ENCODE measurements around the gene SV2A. TPM values are rescaled to one million over a fixed set of nuclear protein-coding genes. Genes with fewer than 3 reads are reported as not detected.
"Not testable (repeated sequence)": the region's sequence is repeated elsewhere in the genome, so short reads cannot be mapped to it uniquely, and the experiment has no call there.

The SV2A gene, protein sequence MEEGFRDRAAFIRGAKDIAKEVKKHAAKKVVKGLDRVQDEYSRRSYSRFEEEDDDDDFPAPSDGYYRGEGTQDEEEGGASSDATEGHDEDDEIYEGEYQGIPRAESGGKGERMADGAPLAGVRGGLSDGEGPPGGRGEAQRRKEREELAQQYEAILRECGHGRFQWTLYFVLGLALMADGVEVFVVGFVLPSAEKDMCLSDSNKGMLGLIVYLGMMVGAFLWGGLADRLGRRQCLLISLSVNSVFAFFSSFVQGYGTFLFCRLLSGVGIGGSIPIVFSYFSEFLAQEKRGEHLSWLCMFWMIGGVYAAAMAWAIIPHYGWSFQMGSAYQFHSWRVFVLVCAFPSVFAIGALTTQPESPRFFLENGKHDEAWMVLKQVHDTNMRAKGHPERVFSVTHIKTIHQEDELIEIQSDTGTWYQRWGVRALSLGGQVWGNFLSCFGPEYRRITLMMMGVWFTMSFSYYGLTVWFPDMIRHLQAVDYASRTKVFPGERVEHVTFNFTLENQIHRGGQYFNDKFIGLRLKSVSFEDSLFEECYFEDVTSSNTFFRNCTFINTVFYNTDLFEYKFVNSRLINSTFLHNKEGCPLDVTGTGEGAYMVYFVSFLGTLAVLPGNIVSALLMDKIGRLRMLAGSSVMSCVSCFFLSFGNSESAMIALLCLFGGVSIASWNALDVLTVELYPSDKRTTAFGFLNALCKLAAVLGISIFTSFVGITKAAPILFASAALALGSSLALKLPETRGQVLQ
- 3.0 and 4.0 TPM in 2 replicates for total RNA-seq
- polyA plus RNA-seq (2012) = 15.3 TPM

DNA sequence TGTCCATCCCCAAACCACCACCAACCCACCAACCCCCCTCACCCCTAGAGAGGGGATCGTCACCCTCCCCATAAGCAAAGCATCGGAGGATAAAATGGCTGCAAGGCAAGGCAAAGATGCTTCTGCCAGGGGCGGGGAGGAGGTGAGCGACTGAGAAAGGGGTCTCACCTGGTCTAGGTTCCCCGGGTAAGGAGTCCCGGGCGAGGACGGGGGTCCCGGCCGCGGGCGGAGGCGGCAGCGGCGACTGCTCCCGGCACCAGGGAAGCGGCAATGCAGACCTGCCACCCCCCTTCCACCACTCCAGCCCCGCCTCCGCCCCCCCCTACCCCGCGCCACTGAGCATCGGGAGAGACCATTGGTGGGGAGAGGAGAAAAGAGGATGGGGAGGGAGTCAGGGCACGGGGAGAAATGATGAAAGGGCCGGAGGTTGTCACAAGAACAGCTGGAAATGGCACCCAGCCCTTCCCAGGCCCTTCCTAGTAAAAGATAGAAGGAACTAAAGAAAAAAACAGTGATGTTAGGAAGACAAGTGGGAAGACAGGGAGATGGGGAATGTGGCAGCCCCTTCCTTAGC lies at the start of gene SV2A:
Gene SV2A (minus strand): TSS at position 274 of the 574 bp plus-strand sequence. CDS start 4,004 bp downstream, outside the sequence.
- DNase-seq (ENCODE audit: low read depth) = peak; percentile 51

DNA sequence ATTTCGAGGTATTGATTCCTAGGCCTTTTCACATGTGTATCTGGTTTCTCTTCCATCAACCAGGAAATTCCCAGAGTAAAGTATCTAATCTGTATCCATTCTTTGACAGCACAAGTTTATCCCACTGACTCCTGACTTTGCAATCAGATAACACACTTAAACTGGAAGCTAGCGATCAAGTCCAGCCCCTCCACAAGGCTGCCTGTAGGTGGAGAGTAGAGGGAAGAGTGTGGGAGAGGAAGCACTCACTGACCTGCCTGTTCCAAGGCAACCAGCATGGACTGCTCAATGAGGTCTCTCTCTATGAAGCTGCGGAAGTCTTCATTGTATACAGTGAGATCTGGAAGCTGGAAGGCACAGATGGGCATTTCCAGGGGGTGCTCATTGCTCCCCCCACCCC lies 49.4 kb upstream of the SV2A start:
- no peak for DNase-seq (ENCODE audit: low read depth)

DNA sequence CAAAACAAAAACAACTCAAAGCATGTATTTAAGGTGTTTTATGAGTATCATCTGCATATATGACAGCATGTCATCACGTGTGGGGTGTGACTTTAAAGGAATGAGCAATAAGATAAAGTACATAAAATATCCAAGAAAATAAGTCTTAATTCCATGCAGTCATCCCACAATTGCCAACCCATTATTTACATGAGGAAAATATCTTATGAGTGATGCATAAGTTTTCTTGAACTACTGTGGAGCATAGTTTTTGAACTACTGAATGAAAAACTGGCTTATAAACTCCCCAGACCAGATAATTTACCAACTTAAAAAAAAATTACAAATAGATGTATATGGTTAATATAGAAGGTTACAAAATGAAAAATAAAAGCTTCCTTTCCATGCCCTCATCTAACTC lies 48.8 kb upstream of the SV2A start:
- DNase-seq (ENCODE audit: low read depth) = no peak

DNA sequence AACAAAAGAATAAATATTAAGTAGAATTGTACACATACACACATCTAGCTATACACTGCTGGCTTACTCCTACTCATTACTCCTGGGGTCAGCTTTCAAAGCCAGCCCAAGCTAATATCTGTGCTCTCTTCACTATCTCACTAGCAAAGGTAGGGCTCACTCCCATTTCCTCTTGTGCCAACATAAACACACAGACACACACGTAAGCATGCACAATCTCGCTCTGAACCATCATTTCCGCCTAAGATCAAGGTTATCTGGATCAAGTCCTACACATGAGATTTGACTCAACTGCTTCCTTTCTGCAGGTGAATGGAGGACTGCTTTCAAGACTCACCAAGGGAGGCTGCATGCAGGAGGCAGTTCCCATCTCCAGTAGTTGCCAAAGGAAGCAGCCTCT lies 47.8 kb upstream of the SV2A start:
- no peak for DNase-seq (ENCODE audit: low read depth)

DNA sequence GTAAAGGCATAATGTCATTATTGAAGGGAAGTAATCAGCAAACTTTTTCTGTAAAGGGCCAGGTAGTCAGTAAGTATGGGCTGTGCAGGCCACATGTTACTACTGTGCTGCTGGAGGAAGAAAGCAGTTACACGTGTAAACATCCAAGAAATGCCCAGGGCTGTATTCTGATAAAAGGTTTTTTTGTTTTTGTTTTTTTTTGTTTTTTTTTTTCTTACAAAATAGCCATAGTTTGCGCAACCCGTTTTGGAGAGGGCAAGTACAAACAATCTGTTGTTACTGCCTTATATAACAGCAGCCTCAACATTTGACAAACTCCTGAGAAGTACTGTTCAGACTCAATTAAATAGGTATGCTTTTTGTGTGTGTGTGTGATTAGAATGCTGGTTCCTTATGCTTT lies 45.7 kb upstream of the SV2A start:
- no peak for DNase-seq (ENCODE audit: low read depth)

DNA sequence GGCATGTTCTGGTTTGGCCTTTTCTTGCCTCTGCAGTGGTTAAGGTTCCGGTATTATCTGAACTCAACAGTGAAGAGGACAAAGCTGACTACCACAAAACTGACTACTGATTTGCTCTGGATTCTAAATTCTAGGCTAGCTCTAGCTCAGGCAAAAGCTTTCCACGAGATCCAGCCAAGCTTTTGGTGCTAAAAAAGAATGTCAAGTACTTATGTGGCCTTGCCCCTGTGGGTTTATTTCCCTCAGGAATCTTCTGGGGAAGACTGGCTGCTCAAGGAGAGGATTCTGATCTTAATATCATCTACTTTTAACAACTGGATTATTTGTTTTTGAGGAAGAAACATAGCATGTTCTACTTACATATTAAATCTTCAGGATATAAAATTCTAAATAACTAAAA lies 45.1 kb upstream of the SV2A start:
- DNase-seq (ENCODE audit: low read depth) = peak; percentile 61

DNA sequence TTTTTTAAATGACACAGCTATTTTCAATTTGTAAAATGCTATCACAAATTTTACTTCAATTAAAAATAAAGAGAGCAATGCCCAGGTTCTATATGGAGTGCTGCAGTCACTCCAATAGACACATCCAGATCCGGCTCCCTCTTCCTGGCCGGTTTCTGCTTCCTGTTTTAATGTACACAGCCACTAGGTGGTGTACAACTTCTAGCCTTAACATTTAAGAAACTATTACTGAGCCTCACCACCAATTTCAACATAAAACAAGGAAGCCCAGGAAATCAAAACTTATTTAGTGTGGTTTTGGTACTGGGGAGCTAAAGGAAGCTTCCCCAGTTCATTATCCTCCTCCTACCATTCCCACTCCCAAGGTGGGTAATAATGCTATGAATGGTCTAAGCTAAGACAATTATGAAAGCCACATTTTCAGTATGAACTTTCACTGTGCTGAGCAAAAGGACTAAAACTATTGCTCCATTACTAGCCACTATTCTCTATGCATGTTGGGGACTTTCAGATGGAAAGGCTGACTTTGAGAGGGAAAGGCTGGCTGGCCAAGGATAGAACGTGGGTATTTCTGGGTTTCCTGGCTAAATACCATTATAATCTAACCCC lies 44.5 kb upstream of the SV2A start:
- peak; percentile 78 for DNase-seq (ENCODE audit: low read depth)

DNA sequence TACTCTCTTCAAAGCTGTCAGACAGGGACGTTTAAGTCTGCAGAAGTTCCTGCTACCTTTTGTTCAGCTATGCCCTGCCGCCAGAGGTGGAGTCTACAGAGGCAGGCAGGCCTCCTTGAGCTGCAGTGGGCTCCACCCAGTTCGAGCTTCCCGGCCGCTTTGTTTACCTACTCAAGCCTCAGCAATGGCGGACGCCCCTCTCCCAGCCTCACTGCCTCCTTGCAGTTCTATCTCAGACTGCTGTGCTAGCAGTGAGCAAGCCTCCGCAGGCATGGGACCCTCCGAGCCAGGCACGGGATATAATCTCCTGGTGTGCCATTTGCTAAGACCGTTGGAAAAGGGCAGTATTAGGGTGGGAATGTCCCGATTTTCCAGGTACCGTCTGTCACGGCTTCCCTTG lies 39.9 kb upstream of the SV2A start:
- not testable (repeated sequence) for DNase-seq (ENCODE audit: low read depth)

DNA sequence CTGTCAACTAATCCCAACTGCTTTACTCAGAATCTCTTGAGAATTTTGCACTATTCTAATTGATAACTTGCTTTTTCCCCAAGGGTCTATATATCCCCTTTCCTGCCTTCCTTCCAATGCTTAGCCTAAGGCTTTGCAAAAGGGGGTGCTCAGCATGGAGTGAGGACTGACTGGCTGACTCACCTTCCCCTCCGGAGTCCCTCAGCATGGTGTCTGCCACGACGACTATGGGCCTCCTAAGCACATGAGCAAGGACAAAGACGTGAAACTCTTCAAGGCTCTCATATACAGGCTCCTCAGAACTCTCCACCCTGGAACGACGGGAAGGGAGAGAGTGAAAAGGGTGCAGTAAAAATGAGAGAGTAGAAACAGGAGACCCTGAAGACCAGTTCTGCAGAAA lies 32.3 kb upstream of the SV2A start:
- no peak for DNase-seq (ENCODE audit: low read depth)

DNA sequence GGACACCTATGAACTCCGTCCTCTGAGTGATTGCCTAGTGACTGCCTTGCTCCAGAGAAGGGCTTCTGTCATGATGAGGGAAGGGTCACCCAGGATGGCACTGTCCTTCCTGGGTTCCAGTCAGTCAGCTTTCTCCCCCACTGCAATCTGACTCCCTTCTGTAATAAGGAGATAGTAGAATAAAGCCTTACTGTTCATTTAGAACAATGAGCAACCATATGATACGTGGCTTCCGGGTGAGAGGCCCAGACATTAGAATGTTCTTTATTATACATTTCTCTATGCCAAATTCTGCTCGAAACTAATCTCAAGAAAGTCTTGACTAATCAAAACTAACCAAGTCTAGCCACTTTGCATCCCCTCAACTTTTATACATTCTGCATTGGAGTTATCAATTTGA lies 27.6 kb upstream of the SV2A start:
- DNase-seq (ENCODE audit: low read depth) = no peak

DNA sequence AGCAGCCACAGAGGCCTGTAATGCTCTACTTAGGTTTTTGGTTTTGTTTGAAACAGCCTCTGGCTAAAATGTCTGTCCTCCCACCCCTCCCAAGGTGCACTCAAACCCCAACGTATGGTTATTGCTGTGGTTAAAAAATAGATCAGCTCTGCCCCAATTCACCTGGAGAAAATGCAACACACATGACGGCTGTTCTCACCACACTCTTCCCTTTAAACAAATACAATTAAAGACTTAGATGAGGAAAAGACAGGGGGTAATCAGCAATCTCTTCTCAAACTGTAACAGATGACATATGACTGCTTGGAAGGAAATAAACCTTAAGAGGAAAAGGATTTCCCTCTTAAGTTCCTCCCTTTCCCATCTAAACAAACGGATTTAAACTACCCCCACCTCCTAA lies 25.2 kb upstream of the SV2A start:
- no peak for DNase-seq (ENCODE audit: low read depth)

DNA sequence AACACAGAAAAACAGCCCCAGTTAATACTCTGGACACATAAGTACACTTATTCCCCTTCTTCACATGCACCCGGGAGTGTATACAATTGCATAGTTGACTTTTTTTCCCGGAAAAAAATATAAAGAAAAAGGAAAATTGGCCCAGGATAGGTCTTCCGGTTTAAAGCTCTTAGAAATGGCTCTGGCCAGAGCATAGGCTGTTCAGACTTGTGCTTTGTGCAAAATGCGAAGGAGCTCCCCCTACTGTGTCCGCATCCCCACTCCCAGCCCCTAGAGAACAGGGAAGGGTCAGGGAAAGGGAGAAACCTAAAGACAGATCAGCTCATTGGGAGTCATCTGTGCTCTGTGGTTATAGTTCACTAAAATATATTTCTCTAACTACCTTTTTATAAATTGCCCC lies 24.6 kb upstream of the SV2A start:
- no peak for DNase-seq (ENCODE audit: low read depth)

DNA sequence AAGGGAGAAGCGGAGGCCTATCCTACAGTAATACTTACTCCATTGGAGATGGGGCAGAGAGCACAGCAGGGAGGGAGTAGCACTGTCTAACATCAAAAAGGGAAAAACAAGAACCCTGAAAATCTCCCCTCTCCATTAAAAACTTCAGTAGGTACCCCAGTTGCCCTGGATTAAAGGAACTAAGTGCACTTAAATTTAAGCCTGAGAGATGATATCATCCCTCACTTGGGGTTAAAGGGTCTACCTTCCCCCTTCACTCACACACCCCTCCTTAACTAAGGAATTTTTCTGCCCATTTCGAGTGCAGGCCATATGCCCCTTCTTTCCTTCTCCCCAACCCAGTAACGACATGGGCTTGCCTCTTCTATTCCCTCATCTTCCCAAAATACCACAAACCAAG lies 22.8 kb upstream of the SV2A start:
- no peak for DNase-seq (ENCODE audit: low read depth)

DNA sequence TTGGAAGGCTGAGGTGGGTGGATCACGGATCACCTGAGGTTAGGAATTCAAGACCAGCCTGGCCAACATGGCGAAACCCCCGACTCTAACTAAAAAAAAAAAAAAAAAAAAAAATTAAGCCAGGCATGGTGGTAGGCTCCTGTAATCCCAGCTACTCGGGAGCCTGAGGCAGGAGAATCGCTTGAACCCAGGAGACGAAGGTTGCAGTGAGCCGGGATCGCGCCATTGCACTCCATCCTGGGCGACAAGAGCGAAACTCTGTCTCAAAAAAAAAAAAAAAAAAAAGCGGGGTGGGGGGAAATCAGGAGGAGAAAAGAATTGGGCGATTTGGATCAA lies 21.0 kb upstream of the SV2A start:
- DNase-seq (ENCODE audit: low read depth) = not testable (repeated sequence)

DNA sequence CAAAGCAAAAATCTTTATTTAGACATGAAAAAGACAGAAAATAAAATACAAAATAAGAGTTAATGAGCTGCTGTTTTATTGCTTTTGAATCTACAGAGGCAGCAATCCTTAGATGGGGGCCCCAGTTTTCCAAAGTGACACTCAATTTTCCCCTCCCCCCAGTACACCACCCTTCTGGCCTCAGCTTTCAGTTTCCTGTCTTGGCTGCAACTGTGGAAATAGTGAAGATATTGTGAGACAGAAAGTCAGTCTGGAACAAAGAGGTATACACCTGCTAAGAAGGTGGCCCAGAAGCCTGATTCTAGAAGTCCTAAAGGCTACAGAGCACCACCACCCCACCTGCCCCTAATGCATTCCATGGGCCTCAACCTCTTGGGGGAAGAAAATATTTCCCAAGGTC lies 20.1 kb upstream of the SV2A start:
- DNase-seq (ENCODE audit: low read depth) = no peak

DNA sequence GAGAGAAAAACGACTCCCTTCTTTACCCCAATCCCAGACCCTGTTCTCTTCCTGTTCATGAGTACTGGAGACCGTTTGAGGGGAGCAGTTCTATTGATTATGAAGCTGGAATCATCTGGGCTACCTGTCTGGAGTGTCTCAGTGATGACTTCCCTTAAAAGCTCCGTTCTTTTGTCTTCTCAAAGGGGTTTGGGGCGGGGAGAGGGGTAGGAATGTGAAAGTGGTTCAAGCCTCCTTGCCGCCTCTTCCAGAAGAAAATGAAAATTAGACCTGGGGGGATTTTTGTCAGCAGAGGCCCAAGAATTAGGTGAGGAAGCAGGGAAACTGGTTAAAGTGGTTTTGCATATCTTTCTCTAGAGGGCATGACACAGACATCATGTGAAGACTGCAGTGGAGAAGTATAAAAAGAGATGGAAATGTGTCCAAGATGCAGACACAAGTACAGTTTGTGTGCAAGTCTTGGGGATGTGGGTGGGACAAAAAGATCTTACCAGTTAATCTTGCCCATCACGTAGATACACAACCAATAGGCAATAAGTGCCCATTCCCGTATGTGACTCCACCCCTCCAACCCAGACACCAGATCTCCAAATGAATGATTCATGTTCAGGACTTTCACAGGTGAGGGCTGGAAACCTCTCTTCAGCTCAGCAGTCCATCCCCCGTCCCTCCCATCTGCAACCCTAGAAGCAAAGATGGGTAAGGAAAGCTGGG lies 19.5 kb upstream of the SV2A start:
- peak; percentile 26 for DNase-seq (ENCODE audit: low read depth)

DNA sequence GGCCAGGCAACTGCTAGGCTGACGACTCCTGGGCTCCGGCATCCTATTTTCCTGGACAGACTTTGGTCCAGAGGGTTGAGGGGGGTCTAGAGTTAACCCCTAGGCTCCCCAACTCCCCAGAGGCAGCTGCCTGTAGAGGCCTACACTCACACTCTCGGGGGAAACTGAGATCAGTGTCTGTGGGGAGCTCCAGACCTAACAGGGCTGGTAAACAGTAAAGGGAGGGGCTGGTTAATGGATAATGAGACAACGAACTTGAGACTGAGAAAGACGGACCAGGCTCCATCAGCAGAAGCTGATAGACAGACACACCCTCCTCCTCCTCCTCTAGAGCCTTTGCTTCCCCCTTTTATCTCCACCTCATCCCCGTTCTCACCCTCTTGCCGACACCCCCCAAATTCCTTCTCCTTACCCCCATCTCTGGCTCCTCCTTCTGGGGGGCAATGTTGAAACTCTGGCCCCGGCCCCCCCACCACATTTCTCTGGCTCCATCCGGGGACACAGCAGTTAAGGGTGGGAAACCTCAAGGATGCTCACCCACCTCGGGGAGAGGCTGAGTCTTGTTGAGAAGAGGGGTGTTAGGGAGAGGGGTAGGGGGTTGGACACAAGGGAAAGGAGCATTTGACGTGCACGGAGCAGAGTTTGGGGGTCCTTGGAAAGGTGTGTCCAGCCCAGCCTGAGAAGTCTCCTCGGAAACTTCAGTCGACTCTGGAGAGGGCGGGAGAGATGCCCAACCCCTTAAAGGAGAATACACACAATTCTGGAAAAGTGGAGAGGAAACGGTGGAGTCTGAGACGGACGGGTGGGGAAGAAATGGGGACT lies 18.7 kb upstream of the SV2A start, which contains the start of gene MTMR11:
Gene MTMR11 (minus strand): TSS at position 710 of the 822 bp plus-strand sequence. CDS start 232 bp downstream, at position 478.
- peak; percentile 33 for DNase-seq (ENCODE audit: low read depth)

DNA sequence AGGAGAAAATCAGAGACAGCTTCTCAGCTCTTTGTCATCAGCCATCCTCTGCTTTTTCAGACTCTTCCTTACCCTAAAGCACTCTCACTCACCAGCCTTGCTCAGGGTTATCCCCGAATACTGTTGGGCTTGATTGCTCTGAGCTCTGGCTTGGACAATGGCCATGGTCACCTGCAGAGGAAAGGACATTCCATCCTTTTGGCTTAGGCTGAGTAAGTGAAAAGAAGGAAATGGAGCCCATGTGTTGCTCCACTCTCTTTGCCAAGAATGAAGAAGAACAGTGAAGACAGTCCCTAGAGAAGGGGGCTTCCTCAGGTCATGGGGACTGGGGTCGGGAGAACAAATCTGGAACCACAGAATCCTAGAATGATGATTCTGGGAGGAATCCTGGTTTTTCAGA lies 16.7 kb upstream of the SV2A start:
- DNase-seq (ENCODE audit: low read depth) = no peak

DNA sequence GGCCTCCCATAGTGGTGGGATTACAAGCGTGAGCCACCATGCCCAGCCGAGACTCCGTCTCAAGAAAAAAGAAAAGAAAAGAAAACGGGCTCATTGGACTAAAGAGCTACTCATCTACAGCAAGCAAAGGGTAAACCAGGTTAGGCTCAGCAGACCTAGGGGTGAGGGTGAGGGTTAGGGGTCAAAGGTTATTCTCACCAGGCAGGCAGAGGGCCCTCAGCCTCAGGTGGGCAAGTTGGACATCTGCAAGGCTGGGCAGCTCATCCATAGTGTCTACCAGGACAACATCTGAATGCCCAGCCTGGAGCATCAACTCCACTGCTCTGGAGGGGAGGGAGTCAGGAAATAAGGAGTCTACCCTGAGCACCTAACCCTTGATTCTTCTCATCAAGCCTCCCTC lies 15.6 kb upstream of the SV2A start:
- DNase-seq (ENCODE audit: low read depth) = no peak

DNA sequence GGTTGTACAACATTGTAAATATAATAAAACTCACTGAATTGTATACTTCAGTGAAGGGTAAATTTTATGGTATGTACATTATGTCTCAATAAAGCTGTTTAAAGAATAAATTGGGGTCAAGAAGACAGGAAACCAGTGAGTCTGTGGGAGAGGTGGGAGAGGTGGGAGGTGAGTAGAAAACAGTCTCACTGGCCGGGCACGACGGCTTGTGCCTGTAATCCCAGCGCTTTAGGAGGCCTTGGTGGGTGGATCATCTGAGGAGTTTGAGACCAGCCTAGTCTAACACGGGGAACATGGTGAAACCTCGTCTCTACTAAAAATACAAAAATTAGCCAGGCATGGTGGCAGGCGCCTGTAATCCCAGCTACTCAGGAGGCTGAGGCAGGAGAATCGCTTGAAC lies 14.8 kb upstream of the SV2A start:
- no peak for DNase-seq (ENCODE audit: low read depth)
